HG03064 (cell line): ENCODE data around the gene CCDC167.

Experiments used
- ATAC-seq: cut with Tn5 transposase; IDR thresholded peaks from one replicate; pipeline ENCODE4 v1.9.1; 2021; ENCODE audit warnings: low read depth; ENCODE audit not compliant: unreplicated experiment

Gene CCDC167

GRCh38 chr6:37531026-37531425, 31.3 kb upstream of the CCDC167 start:
- no peak for ATAC-seq

DNA sequence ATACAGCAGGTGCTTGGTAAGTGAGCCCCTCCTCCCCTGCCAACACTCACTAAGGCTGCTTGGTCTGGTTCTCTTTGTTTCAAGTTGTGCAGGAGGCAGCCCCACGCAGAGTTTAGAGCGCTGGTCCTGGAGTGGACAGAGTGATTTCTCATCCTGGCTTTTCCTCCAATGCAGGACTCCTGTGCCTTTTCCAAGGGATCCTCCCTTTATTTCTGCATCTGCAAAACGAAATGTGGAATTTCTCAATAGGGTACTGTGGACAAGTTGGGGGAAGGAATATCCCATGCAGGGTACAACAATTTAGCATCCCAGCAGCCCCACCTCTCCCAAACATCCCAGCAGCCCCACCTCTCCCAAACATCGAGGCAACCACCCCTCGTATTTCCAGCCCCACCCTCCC, 30.6 kb upstream of the CCDC167 start:
- no peak for ATAC-seq

GRCh38 chr6:37528541-37528940, 28.8 kb upstream of the CCDC167 start:
- ATAC-seq: no peak

DNA sequence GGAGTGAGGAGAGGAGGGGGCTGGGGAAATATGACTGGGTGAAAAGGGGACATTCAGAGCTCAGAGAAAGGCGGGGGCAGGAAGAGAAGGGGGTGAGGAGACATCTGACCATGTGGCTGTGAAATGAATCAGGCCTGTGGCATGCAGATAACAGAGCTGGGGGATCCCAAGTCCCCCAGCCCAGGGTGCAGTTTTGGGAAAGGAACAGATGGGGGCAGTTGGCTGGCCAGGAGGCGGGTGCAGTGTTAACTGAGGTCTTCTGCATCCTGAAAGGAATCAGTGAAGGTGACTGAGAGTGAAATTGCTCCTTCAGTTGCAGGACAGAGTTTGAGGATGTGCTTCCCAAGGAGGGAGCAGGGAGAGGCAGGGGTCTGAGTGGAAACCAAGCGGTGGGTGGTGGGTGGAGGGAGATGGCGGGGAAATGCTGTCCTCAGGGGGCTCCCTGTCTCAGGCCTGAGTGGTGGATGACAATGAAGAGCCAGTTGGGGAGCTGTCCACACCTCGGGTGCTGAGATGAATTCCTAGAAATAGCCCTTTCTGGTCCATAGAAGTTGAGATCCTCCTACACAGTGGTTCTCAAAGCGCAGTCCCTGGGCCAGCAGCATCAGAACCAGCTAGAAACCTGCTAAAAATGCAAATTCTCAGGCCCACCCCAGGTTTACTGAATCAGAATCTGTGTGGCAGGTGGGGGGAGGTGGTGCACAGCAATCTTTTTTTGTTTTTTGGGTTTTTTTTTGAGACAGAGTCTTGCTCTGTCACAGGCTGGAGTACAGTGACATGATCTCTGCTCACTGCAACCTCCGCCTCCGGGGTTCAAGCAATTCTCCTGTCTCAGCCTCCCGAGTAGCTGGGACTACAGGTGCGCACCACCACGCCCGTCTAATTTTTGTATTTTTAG, 26.0 kb upstream of the CCDC167 start:
- no peak for ATAC-seq

DNA sequence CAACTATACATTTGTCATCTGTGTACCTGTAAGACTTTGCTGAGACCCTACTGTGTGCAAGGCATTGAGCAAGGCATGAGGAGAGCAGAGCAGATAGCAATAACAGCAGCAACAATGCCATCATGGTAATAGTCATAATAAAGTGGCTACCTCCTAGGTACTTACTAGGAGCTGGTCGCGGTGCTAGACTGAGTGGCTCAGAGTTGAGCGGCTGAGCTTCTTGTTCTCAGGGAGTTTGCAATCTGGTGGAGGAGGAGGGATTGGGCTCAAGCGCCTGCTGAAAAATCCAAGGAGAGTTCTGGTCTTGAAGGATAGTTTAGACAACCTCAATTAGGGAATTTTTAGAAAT, 25.3 kb upstream of the CCDC167 start:
- ATAC-seq: no peak

- ATAC-seq: no peak
Measured at GRCh38 chr6:37524025-37524969, 24.6 kb upstream of the CCDC167 start.

- no peak for ATAC-seq
Measured at GRCh38 chr6:37523412-37523811, 23.7 kb upstream of the CCDC167 start.

- no peak for ATAC-seq
Measured at GRCh38 chr6:37522836-37523235, 23.1 kb upstream of the CCDC167 start.

DNA sequence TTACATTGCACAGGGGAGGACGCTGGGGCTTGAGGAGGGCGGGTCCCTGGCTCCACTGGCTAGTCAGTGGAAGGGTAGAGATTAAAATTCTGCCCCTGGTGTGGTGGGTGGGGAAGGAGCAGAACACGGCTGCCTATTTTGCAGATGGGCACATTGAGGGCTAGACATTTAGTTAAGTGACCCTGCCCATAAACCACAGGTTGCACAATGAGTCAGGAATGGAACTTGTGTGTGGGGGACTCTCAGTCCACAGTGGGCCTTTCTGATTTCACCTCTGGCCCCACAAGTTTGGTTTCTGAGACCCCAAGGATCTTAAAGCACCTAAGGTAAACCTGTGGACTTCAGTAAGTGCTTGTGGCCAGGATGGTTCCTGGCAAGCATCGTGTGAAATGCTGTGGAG, 22.0 kb upstream of the CCDC167 start:
- ATAC-seq: no peak

- ATAC-seq: no peak
Measured at GRCh38 chr6:37520926-37521325, 21.2 kb upstream of the CCDC167 start.

- ATAC-seq: no peak
Measured at GRCh38 chr6:37519461-37519860, 19.8 kb upstream of the CCDC167 start.

GRCh38 chr6:37518116-37518515, 18.4 kb upstream of the CCDC167 start:
- ATAC-seq: no peak

GRCh38 chr6:37517411-37517812, 17.7 kb upstream of the CCDC167 start:
- ATAC-seq: peak; percentile 57

GRCh38 chr6:37516920-37517405, 17.3 kb upstream of the CCDC167 start:
- ATAC-seq: peak; percentile 7

GRCh38 chr6:37516076-37516919, 16.6 kb upstream of the CCDC167 start:
- peak; percentile 48 for ATAC-seq

- no peak for ATAC-seq
Measured at GRCh38 chr6:37515712-37516075, 16.0 kb upstream of the CCDC167 start.

- no peak for ATAC-seq
Measured at GRCh38 chr6:37514837-37515236, 15.1 kb upstream of the CCDC167 start.

DNA sequence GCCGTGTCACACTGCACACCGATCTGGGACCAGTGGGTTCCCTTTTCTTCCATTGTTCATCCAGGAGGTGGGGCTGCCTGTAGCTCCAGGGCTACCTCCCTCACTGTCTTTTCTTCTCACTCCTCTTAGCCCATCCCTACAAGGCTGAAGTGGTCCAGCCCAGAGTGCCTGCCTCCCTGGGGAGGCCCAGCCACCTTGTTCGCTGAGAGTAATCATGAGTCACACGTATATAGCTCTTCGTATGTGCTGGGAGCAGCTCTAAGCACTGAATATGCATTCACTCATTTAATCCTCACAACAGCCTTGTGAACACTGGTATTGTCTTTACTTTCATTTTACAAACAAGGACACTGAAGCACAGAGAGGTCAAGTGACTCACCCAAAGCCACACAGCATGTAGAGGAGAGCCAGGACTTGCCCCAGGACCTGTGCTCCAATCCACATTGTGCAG, 14.7 kb upstream of the CCDC167 start:
- ATAC-seq: no peak

- no peak for ATAC-seq
Measured at GRCh38 chr6:37513576-37513975, 13.9 kb upstream of the CCDC167 start.

- no peak for ATAC-seq
Measured at GRCh38 chr6:37513155-37513554, 13.5 kb upstream of the CCDC167 start.
